NCI-H1436 (cell line): ENCODE results near the gene CAPS.

ENCODE experiments used
- DNase-seq: peaks from one replicate; lab custom pipeline; 2025; lab: John Stamatoyannopoulos, UW

CAPS gene

DNA sequence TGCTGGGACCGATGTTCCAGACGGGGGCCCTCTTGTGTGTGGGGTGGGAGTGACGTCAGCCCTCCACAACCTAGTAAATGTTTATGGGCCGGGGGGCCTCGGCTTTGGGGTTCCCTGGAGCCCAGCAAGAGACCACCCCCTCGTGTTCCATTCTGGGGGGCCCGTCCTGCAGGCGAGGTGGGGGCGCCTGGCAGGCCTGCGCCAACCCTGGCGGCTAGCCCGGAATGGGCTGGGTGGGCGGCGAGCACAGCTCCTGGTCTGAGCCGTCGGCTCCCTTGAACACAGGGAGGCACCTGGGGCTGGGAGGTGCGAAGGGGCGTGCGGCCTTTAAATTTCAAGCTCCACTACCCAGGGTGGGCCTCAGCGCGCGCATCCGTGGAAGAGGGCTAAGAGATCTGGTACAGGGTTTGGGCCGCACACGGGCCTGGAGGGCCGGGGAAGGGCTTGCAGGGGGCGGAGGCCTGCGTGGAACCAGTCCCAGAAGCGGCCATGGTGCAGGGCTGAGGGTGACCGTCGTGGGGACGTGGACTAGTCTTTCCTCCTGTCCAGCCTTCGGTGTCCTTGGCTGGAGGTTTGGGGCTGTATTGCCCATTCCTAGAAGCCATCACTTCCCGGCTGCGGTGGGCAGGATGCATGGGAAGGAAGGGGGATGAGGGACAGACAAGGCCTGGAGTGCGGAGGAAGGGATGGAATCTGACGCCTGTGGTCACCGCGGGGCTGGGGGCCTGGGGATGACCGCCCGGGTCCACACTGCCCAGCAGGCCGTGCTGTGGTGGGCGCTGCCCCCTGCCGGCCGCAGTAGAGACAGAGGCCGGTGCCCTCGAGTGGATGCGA, 21.9 kb upstream of the CAPS start:
- DNase-seq = no peak

DNA sequence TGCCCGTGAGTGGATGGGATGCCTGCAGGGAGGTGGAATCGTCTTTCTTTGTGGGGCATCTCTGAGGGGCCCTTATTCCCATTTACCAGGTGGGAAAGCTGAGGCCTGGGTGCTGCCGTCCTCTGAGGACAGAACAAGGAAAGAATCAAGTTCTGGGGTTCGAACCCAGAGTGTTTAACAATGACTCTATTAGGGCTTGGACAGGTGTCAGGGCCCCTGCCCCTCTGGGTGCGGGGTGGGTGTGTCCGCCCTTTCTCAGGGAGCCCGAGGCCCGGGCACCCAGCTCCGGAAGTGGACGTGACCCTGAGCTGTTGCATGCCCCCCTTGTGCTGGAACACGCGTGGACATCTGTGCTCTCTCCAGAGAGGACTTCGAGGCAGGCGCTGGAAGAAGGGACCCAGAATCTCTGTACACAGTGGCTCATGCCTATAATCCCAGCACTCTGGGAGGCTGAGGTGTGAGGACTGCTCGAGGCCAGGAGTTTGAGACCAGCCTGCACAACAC, 21.2 kb upstream of the CAPS start:
- DNase-seq = no peak

DNA sequence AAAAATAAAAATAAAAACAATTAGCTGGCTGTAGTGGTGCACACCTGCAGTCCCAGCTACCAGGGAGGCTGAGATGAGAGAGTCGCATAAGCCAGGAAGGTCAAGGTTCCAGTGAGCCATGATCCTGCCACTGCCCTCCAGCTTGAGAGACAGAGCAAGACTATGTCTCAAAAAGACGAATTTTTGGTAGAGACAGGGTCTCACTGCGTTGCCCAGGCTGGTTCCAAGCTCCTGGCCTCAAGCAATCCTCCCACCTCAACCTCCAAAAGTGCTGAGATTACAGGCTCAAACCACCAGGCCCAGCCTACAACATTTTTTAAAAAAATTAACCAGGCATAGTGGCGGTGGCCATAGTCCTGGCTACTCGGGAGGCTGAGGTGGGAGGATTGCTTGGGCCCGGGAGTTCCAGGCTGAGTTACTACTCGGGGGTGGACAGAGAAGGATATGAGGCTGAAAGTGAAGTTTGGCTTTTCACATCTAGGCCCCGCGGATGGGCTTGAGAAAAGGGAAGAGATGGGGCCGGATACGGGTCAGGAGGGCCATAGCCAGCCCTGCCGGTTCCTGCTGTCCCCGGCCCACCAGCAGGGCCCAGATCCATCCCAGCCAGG, 20.7 kb upstream of the CAPS start:
- no peak for DNase-seq

DNA sequence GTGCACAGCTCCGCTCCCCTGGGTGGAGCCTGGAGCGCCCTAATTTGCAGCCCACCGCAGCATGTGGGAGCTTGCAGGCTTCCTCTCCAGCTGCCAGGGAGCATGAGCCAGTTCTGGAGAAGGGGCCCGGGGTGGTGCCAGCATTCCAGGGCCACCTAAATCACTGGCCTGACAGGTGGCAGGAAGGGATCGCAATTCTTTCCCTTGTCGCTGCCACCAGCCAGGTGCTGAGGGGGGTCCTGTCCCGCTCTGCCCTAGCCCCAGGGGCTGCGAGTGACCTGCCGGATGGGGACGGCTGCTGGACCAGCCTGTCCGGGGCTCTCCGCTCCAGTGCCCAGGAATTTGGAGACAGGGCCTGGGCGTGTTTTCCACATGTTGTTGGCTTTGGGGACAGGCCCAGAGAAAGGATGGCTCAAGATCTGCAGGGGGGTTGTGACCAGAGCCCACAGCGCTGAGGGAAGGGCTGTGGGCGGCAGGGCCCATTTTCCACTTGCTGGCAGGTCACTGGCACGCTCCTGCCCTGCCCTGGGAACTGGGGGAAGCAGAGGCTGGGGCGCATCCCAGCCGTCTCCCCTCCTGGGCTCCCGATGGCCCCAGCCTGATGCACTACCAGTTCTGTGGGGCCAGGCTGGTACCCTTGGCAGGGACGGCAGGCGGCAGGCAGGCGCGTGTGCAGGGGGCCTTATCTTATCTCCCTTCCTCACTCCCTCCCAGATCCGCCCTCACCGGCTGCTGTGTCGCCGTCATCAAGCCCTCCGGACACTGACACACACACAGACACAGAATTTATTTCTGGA, 19.9 kb upstream of the CAPS start:
- no peak for DNase-seq

DNA sequence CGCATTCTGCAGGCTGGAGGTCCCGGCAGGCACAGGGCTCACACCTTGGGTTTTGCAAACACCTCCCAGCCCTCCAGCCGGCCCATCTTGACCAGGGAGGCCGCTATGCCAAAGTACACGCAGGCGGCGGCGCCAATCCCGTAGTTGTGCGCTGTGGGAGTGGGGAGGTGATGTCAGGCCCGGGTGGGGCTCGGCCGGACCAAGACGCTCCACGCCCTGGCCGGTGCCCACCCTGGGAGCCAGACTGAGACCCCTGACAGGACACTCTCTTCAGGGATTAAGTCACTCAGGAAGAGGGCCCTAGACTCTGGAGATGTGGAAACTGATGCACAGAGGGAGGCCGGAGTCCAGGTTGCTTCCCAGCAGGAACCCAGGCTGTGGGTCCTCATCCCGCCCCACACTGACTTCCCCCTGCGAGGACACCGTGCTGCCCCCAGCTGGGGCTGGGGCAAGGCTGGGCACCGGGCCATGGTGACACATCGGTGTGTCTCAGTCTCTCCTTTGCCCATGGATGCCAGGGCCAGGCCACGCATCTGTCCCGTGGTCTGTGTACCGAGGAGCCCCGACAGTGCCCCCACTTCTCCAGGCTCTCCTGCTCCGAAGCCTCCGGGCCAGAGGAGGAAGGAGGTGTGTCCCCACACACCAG, 19.2 kb upstream of the CAPS start:
- DNase-seq = no peak

DNA sequence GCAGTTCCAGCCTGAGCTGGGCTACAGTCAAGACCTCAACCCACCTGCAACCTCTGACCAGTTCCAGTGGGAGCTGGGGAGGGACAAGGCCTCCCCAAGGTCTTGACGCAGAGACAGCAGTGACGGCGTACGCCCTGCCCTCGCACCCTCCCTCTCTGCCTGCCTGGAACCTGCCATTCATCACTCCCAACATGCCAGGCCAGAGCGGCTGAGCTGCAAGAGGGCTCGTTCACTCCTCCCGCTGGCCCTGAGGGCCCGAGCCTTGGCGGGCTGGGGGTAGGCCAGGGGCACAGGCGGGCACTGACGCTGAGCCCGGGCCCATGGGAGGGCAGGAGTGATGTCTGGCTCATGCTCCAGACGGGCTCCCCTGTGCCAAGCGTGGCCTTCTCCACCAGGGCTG, 18.6 kb upstream of the CAPS start:
- DNase-seq = no peak

DNA sequence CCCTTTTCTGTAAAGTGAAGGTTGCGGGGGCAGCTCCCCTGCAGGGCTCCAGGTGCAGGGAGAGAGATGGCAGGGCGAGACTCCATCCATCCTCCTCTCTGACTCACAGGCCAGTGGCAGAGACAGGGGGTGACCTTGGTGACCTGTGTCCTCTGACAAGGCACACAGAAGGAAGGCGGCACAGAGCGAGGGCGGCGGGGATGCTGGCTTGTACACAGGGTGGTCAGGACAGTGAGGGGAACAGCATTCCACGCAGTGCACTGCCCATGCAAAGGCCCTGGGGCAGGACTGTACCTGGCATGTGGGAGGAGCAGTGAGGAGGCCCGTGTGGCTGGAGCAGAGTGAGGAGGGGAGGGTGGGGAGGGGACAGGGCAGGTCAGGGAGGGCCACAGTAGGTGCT, 18.2 kb upstream of the CAPS start:
- no peak for DNase-seq

DNA sequence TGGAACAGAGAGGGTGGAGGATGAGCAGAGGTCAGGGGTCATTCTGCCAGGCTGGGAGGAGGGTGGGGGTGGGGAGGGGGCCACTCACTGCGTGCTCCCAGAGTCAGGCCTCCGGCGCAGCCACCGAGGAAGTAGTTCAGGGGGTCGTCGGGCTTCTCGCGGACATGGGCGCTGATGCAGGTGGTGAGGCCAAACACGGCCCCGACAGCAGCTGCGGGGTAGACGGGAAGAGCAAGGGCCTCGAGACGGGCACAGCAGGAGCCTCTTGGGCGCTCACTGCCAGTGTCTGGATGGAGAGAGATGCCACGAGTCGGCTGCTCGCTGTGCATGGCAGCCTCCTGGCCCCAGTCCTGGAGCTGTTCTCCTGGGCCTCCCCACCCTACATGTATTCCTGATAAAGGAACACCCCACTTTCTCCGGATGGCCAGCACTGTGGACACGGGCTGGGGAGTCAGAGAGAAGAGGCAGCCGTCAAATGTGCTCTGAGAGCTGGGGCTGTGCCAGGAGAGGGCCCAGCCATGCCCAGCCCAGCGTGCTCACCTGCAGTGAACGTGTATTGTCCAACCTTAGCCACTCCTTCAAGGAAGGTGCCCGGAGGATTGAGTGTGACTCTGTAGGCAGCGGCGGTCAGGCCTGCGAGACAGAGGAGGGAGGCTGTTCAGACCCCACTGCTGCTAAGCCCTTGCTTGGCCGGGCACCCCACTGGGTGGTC, 17.5 kb upstream of the CAPS start:
- DNase-seq = no peak

DNA sequence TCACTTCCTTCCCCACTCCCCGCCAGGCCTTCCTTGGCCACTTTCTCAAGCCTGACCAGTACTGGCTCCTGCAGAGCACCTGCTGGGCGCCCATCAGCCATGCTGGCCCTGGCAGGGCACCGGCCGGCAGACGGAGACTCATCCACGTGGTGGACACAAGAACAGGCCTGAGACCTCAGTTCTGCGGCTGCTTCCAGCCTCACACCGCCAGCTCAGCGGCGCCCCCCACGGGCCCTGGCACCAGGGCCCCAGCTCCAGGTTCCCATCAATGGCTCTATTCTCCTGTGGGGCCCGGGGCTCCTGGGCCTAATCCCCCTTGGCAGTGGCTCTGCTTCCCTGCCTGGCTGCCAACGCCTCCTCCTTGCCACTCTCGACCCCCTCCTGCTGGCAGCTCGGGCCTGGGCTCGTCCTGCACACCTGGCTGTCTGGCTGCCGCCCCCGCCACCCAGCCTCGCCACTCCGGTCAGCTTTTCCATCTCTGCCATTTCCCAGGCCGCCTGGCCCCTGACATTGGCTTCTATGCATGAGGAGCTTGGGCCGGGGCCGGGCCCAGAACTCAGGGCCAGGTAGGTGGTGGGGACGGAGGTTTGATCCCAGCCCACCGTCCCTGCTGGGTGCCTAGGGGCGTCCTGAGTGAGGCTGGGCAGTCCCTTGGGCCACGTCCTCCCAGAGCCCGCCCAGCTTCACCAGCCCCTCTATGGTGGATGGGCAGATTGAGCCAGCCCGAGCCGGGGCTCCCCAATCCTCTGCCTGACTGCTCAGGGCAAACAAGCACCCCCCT, 16.7 kb upstream of the CAPS start:
- no peak for DNase-seq

DNA sequence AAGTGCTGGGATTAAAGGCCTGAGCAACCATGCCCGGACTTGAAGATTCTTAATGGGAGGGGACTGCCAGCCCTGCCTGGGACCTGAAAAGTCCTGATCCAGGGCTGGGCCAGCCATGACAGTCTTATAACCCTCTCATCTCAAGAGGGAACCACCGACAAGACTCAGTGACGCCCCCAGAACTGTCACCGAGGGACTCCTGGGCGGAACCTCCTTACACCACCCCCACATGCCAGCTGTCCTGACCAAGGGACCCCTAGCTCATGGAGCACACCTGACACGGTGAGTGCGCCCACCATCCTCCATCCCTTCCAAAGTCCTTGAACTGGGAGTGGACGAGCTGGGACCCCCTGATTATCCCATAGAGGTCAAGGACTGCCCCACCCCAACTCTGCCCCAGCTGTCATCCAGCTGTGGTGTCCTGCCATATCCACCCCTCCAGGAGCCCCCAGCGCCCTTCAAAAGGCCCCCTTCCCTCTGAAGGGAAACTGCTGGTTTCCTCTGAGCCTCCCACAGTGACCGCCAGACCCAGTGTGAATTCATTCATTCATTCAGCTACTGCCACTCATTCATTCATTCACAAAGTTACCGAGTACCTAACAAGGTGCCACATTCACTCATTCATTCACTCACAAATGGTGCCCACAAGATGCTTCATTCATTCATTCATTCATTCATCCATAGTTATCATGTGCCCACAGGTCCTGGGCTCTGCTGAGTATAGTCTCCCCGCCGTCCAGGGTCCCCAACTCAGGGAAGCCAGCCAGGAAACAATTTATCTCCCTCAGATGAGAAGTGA, 14.1 kb upstream of the CAPS start:
- no peak for DNase-seq

DNA sequence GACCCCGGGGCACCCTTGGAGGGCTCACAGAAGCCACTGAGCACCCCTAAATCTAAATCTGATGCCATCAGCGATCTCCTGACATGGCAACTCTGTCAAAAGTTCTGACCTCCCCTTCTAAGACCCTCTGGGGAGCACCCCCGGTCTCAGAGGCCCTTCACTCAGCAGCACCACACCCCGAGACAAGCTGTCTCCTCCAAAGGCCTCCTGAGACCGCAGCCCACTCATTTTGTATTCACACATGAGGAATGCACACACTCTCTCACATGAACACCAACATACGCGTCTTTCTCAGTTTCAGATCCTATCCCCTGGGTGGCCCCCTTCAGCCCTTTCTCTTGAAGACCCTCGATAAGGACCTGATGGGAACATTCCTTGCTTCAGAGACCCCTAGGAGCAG, 13.1 kb upstream of the CAPS start:
- no peak for DNase-seq

DNA sequence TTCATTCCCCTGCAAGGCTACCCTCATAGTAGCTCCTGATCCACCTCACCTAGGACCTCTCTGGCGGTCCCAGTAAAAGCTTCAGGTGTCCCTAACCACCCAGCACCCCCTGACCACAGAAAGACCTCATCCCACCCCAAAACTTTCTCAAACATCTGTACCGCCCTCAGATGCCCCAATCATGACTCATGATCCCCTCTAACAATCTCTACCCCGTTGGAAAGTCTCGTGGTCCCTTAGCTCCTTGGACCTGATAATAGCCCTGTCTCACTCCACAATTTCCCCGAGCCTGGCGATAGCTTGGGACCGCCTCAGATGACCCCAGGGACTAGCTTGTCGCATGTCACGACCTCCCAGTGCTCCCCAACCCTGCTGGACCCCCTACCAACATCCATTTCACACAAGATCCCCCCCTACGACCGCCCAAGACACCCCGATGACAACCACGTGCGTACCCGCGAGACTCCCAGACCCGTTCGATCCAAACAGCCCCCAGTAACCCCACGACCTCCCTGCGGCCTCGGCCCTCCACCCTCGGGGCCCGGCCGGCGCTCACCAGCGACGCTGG, 10.9 kb upstream of the CAPS start:
- DNase-seq = no peak

DNA sequence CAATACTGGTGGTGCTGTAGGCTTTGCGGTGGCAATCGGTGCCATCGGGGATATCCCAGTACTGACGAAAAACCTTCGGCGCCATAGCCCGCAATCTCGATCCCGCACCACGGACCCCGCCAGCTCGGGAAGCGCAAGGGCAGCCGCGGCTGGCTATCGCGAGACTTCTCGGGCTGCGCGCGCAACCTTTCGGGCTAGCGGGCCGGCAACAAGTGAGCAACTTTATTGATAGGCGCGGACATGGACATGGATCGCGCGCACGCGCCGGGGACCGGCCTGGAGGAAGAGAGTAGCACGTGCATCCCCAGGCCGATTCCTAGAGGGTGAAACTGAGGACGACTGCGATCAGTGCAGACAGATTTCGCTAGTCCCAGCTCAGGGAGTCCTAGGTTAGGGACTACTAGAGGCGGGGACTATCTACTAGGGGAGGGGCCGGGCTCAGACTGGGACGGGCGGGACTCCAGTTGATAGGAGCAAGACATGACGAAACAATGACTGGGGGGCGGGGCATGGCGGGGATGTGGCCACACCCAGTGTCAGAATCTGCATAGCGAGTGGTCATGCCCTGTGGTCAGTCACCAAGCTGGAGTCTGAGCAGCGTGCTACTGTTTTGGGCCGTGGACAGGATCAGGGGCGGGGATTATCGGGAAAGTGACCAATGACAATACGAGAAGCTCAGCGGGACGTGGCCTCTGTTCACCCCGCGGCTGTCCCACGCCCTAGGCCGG, 10.3 kb upstream of the CAPS start, which contains the start of gene NDUFA11:
Gene NDUFA11 (minus strand): TSS at position 167 of the 728 bp plus-strand sequence. CDS start 82 bp downstream, at position 85.
- peak; percentile 93 for DNase-seq

DNA sequence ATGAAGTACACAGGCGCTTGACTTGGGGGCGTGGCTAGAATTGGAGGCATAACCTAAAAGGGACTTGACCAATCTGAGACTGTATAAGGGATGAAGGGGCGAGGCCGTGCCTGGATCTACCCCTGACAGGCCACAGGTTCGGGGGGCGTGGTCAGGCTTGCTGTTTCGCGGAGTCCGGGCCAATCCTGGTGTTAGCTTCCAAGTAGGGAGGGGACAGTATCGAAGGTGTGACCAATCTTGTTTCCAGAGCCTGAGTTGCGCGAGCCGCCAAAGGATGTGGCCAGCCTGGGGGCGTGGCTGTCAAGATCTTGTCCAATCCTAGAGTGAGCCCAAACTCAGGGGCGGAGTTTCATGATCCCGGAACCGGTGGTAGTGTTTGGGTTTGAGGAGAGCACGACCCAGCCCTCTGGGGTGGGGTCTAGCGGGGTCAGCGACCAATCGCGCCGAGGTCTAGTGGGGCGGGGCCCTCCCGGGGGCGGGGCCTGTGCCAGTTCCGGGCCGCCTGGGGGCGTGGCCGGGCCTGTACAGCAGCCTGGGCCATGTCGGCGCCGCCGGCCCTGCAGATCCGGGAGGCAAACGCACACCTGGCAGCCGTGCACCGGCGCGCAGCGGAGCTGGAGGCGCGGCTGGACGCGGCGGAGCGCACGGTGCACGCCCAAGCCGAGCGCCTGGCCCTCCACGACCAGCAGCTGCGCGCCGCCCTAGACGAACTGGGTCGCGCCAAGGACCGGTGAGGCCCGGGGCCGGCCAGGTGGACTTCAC, 9.5 kb upstream of the CAPS start, which contains the start of gene VMAC:
Gene VMAC (plus strand): TSS at position 521 of the 762 bp plus-strand sequence. CDS start 19 bp downstream, at position 540.
- DNase-seq = peak; percentile 100

DNA sequence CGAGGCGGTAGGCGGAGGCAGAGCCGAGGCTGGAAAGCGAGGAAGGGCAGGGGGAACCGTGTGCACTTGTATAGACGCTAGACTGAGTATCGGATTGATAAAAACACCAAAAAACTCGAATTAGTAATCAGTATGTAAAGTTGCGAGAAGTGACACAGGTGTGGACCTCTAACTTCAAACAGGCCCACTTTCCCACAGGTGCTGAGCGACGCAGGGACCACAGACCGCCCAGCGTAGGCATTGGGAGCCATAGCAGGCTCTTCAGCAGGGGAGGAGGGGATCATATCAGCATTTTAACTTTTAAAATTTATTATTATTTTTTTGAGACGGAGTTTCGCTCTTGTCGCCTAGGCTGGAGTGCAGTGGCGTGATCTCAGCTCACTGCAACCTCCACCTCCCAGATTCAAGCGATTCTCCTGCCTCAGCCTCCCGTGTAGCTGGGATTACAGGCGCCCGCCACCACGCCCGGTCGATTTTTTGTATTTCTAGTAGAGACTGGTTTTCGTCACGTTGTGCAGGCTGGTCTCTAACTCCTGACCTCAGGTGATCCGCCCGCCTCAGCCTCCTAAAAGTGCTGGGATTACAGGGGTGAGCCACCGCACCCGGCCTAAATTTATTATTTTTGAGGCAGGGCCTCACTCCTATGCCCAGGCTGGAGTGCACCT, 8.8 kb upstream of the CAPS start:
- DNase-seq = no peak

DNA sequence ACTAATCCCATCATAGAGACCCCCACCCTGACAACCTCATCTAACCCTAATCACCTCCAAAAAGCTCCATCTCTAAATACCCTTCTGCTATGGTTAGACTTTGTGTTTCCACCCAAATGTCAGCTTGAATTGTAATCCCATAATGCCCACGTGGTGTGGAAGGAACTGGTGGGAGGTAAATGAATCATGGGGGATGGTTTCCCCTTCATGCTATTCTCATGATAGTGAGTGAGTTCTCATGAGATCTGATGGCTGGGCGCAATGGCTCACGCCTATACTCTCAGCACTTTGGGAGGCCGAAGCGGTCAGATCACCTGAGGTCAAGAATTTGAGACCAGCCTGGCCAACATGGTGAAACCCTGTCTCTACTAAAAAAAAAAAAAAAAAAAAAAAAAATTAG, 6.8 kb upstream of the CAPS start:
- DNase-seq = no peak

DNA sequence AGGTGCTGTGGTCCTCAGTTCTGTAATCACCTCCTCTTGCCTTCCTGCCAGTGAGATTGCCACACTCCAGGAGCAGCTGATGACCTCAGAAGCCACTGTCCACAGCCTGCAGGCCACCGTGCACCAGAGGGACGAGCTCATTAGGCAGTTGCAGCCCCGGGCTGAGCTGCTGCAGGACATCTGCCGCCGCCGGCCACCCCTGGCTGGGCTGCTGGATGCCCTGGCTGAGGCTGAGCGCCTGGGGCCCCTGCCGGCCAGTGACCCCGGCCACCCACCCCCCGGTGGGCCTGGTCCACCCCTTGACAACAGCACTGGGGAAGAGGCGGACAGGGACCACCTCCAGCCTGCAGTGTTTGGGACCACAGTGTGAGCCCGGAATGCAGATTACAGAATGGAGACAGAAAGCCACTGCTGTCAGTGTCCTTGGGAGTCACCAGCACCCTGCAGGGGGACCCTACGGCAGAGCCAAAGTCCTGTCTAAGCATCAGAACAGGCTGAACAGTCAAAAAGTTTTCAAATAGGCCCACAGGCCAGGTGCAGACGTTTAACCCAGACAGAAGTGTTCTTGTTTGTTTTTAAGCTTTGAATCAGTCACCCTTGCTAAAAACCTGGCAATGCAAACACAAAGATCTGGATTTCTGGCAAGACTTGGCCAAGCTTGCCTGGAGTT, 5.1 kb upstream of the CAPS start:
- DNase-seq = no peak
